Ovary (tissue), 3 donors: Measurements from ENCODE around the gene ATP6V0E1.

Experiments used
- EP300 ChIP-seq: sonication (generic); formaldehyde crosslinking; IDR thresholded peaks from one replicate; pipeline ENCODE4 v1.6.1; 2017; ENCODE audit warnings: antibody characterized with exemption
- POLR2A ChIP-seq: fragments of 450-650 bp; IDR thresholded peaks from one replicate; pipeline ENCODE4 v1.6.1; 2017; ENCODE audit warnings: antibody characterized with exemption, mild to moderate bottlenecking, moderate library complexity
- TF ChIP-seq, protein P1 (sequence below), 3 donors: fragments of 450-650 bp in 2 of 3; fragments of 200-600 bp in 1 of 3; IDR thresholded peaks; one replicate each; pipeline versions ENCODE4 v1.5.1 to v1.8.0; 2016 to 2022; ENCODE audit warnings: antibody characterized with exemption in 3 of 3, mild to moderate bottlenecking in 1 of 3
- donor health status: DM: no; HTN: no; CAD: no.

DNA sequence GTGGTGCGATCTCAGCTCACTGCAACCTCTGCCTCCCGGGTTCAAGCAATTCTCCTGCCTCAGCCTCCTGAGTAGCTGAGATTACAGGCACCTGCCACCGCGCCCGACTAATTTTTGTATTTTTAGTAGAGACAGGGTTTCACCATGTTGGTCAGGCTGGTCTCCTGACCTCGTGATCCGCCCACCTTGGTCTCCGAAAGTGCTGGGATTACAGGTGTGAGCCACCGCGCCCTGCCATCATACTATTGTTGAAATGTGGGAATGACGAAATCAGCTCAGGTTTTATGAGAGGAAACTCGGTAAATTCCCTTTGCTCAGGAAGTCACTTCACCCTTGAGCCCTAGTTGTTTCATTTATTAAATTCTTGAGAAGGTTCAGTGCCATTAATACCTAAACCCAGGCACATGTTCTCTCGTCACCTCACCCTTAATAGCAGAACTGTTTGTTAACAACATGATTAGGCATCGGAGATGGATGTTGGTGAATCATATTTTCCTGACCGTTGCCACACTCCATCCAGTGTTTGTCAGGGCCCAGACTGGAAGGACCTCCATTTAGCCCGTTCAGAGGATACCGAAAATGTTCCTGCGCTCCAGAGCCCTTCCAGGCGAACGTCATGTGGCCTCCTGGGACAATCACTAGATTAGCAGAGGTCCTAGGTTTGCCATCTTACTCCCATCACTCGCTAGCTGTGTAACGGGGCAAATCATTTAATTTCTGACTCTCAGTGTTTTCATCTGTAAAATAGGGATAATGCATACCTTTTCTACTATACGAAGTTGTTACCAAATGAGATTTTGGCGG, 52.5 kb downstream of the ATP6V0E1 start:
- TF ChIP-seq, protein P1, sequence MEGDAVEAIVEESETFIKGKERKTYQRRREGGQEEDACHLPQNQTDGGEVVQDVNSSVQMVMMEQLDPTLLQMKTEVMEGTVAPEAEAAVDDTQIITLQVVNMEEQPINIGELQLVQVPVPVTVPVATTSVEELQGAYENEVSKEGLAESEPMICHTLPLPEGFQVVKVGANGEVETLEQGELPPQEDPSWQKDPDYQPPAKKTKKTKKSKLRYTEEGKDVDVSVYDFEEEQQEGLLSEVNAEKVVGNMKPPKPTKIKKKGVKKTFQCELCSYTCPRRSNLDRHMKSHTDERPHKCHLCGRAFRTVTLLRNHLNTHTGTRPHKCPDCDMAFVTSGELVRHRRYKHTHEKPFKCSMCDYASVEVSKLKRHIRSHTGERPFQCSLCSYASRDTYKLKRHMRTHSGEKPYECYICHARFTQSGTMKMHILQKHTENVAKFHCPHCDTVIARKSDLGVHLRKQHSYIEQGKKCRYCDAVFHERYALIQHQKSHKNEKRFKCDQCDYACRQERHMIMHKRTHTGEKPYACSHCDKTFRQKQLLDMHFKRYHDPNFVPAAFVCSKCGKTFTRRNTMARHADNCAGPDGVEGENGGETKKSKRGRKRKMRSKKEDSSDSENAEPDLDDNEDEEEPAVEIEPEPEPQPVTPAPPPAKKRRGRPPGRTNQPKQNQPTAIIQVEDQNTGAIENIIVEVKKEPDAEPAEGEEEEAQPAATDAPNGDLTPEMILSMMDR (IDR thresholded peaks at IDR 0.05): no peak
- TF ChIP-seq EP300: no peak
- TF ChIP-seq POLR2A: no peak
